ENCODE results near the gene ST6GALNAC5. TPM values are rescaled to one million over a fixed set of nuclear protein-coding genes. Genes with fewer than 3 reads are reported as not detected.

ST6GALNAC5 gene
- total RNA-seq, 3 donors from 2014 or later (not counting 1 experiment from before 2014, with no cell fraction given), result not detected

DNA sequence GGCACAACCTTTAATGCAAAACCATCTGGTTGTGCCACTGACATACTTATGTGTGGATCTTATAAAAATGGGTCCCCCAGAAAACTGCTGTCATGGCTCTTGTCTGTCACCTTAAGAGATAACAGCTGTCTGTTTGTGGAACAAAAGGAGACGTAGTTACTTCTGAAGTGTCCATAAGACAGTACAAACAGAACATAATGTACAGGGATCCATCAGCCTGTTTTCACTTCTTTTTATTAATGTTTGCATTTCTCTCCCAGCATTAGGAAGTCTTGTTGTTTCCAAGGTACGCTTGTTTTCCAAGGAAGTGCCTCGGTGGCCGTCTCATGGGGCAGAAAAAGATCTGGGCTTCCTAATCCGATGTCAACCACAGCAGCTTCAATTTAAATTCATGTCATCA is 11.2 kb upstream of the ST6GALNAC5 start:
- Histone ChIP-seq H3K4me3 (ENCODE audit: low read length) (no peak overlapping the region), H3K36me3 (ENCODE audit: control insufficient read depth, insufficient read depth, low read length) (no peaks in the 10 kb centered on the region), H3K27me3 (ENCODE audit: control insufficient read depth, insufficient read depth, low read length) (no peaks in the 10 kb centered on the region), H3K4me1 (ENCODE audit: control insufficient read depth, insufficient read depth, low read length) (no peaks in the 10 kb centered on the region), H3K27ac (ENCODE audit: low read length) (no peak overlapping the region), H3K9me3 (ENCODE audit: control insufficient read depth, insufficient read depth, low read length) (no peaks in the 10 kb centered on the region)
- Mint-ChIP-seq H3K27ac (no peak overlapping the region), H3K9me3 (peaks cover 2 to 4% of the 10 kb centered on the region in 2 donors), H3K4me1 (no peaks in the 10 kb centered on the region), H3K27me3 (ENCODE audit: low read depth in 2 of 2) (peaks cover 0 to 7% of the 10 kb centered on the region in 2 donors), H3K36me3 (no peaks in the 10 kb centered on the region), H3K4me3 (no peak overlapping the region)
- ATAC-seq, result no peak
- DNase-seq, result no peak
- WGBS (ENCODE audit: insufficient coverage), result 83% methylated on average over 4 of the region's 5 CpGs
- intact Hi-C loops (cut with micrococcal nuclease), result no loop called here
- no peak for TF ChIP-seq CTCF (IDR thresholded peaks at IDR 0.05)

GRCh38 chr1:76857138-76857537 is 10.1 kb upstream of the ST6GALNAC5 start:
- H3K27me3 ChIP-seq (ENCODE audit: control insufficient read depth, insufficient read depth, low read length), result no peaks in the 10 kb centered on the region
- WGBS (ENCODE audit: insufficient coverage), result 82% methylated on average over 5 of the region's 5 CpGs
- no peak for ATAC-seq
- H3K36me3 Mint-ChIP-seq, result no peaks in the 10 kb centered on the region
- TF ChIP-seq CTCF (IDR thresholded peaks at IDR 0.05), result no peak
- H3K27ac ChIP-seq (ENCODE audit: low read length), result no peak overlapping the region
- no peak overlapping the region for H3K4me3 Mint-ChIP-seq
- H3K9me3 ChIP-seq (ENCODE audit: control insufficient read depth, insufficient read depth, low read length), result no peaks in the 10 kb centered on the region
- intact Hi-C loops (cut with micrococcal nuclease), result no loop called here
- H3K4me1 Mint-ChIP-seq, result no peaks in the 10 kb centered on the region
- no peak for DNase-seq
- H3K36me3 ChIP-seq (ENCODE audit: control insufficient read depth, insufficient read depth, low read length), result no peaks in the 10 kb centered on the region
- peaks cover 2 to 4% of the 10 kb centered on the region in 2 donors for H3K9me3 Mint-ChIP-seq
- no peak overlapping the region for H3K4me3 ChIP-seq (ENCODE audit: low read length)
- H3K27ac Mint-ChIP-seq, result no peak overlapping the region
- H3K4me1 ChIP-seq (ENCODE audit: control insufficient read depth, insufficient read depth, low read length), result no peaks in the 10 kb centered on the region
- H3K27me3 Mint-ChIP-seq (ENCODE audit: low read depth in 2 of 2), result peaks cover 0 to 7% of the 10 kb centered on the region in 2 donors

- TF ChIP-seq CTCF (IDR thresholded peaks at IDR 0.05), result no peak
- no peak overlapping the region for H3K4me3 Mint-ChIP-seq
- no peak overlapping the region for H3K27ac Mint-ChIP-seq
Measured at GRCh38 chr1:76857973-76858372, 9.3 kb upstream of the ST6GALNAC5 start.

GRCh38 chr1:76861149-76861548 is 6.1 kb upstream of the ST6GALNAC5 start:
- TF ChIP-seq CTCF (IDR thresholded peaks at IDR 0.05), result no peak
- Mint-ChIP-seq H3K4me3 (no peak overlapping the region), H3K9me3 (peaks cover 4 to 5% of the 10 kb centered on the region in 2 donors), H3K27me3 (ENCODE audit: low read depth in 2 of 2) (peaks cover 24 to 29% of the 10 kb centered on the region in 2 donors), H3K27ac (no peak overlapping the region), H3K4me1 (no peaks in the 10 kb centered on the region), H3K36me3 (no peaks in the 10 kb centered on the region)
- DNase-seq, result no peak
- ATAC-seq, result no peak
- H3K4me3 ChIP-seq (ENCODE audit: low read length), result no peak overlapping the region
- H3K4me1 ChIP-seq (ENCODE audit: control insufficient read depth, insufficient read depth, low read length), result no peaks in the 10 kb centered on the region
- peaks cover 9% of the 10 kb centered on the region for H3K27me3 ChIP-seq (ENCODE audit: control insufficient read depth, insufficient read depth, low read length)
- H3K27ac ChIP-seq (ENCODE audit: low read length), result no peak overlapping the region
- no peaks in the 10 kb centered on the region for H3K36me3 ChIP-seq (ENCODE audit: control insufficient read depth, insufficient read depth, low read length)
- intact Hi-C loops (cut with micrococcal nuclease), result no loop called here
- WGBS (ENCODE audit: insufficient coverage), result no CpG with 5 or more reads among the region's 2 CpGs
- no peaks in the 10 kb centered on the region for H3K9me3 ChIP-seq (ENCODE audit: control insufficient read depth, insufficient read depth, low read length)

More at GRCh38 chr1:76857973-76858372, 9.3 kb upstream of the ST6GALNAC5 start:
- DNase-seq, result no peak
- intact Hi-C loops (cut with micrococcal nuclease), result no loop called here
- H3K36me3 Mint-ChIP-seq, result no peaks in the 10 kb centered on the region
- peaks cover under 1 to 12% of the 10 kb centered on the region in 2 donors for H3K27me3 Mint-ChIP-seq (ENCODE audit: low read depth in 2 of 2)
- Histone ChIP-seq H3K27ac (ENCODE audit: low read length) (no peak overlapping the region), H3K36me3 (ENCODE audit: control insufficient read depth, insufficient read depth, low read length) (no peaks in the 10 kb centered on the region), H3K4me3 (ENCODE audit: low read length) (no peak overlapping the region), H3K27me3 (ENCODE audit: control insufficient read depth, insufficient read depth, low read length) (no peaks in the 10 kb centered on the region), H3K4me1 (ENCODE audit: control insufficient read depth, insufficient read depth, low read length) (no peaks in the 10 kb centered on the region), H3K9me3 (ENCODE audit: control insufficient read depth, insufficient read depth, low read length) (no peaks in the 10 kb centered on the region)
- no peak for ATAC-seq
- WGBS (ENCODE audit: insufficient coverage), result 98% methylated on average over 3 of the region's 3 CpGs
- no peaks in the 10 kb centered on the region for H3K4me1 Mint-ChIP-seq
- H3K9me3 Mint-ChIP-seq, result peaks cover 2 to 4% of the 10 kb centered on the region in 2 donors
